GM19328 (cell line): ENCODE results near the gene BAHCC1.
"Not testable (repeated sequence)": the region's sequence is repeated elsewhere in the genome, so short reads cannot be mapped to it uniquely, and the experiment has no call there.

Experiments used
- ATAC-seq: cut with Tn5 transposase; IDR thresholded peaks from one replicate; pipeline ENCODE4 v1.9.1; 2021; ENCODE audit warnings: mild to moderate bottlenecking, moderate library complexity; ENCODE audit not compliant: unreplicated experiment

Gene BAHCC1

DNA sequence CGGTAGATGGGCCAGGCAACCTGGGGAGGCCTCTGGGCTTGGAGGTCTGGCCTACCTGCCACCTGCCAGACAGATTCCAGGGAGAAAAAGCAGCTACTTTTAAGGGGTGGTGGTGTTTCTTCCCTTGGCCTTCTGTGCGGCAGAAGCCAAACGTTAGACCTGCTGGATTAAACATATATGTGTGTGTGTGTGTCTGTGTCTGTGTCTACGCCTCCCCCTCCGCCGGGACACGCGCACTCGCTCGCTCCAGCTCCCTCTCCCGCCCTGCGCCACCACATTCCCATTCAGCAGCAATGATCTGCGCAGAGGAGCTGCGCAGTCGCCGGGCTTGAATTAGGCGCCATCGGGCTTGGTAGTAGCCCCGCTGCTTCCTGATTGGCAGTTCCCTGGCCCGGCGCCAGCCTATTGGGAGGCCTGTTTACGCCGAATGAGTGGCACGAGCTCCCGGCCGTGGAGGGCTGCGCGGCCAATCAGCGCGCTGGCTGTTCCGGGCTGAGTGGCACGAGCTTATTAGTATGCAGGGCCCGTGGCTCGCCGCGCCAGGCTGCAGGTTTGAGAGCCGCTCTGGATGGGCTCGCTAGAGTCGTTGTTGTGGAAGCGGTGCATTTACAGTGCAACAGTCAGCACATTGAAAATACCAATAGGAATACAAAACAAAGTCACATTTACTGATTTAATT is at the start of gene BAHCC1:
Gene BAHCC1 (plus strand): TSS at position 537 of the 679 bp plus-strand sequence. CDS start 4,283 bp downstream, outside the sequence.
- ATAC-seq = no peak

DNA sequence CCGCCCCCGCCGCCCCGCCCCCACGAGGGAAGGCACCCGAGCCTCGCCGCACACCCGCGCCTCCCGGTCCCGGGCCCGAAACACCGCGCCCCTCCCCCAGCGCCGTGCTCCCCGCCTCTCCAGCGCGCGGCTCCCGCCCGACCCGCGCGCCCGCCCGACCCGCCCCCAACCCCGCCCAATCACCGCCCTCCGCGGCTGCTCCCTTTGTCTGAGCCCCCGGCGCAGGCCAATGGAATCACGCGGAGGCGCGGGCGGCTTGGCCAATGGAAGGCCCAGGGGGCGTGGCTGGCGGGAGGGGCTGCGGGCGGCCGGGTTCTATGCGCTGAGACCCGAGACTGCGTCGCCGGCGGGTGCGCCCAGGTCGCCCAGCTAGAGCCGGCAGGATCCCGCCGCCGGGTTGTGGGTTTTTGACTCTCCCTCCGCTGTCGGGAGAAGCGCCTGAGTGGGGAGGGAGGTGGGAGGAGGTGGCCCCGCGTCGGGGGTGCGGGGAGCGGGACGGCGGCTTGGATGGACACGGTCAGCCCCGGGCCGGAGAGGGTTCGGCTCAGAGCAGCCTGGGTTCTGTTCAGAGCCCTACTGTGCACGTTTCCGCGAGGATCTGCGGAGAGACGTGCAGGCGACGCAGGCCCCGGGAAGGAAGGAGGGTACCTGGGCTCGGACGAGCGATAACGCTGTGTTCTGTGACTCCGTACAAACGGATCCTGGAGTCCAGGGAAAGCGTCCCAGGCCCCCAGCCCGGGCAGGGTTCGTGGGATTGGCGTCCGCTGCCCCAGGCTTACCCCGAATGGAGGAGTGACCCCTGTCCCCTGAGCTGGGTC is 49.0 kb upstream of the BAHCC1 start:
- ATAC-seq = peak; percentile 77

DNA sequence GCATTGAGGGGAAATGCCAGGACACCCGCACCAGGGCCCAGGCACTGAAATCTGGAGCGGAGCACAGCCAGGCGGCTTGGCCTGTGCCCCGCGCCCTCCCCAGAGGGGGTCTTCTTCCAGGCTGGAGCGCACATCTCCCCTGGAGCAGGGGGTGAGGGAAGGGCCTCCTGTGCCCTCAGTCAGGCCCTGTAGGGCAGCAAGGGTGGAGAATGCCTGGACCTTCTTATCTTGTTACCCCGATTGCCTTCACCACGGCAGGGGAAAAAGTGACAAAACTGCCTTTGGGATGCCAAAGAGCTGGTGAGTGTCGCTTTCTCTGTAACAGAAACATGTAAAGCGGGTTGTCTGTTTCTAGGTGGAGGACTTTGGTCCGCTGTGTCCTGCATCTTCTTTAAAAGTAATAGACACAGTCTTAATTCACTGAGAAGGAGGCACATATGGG is 48.3 kb upstream of the BAHCC1 start:
- no peak for ATAC-seq

DNA sequence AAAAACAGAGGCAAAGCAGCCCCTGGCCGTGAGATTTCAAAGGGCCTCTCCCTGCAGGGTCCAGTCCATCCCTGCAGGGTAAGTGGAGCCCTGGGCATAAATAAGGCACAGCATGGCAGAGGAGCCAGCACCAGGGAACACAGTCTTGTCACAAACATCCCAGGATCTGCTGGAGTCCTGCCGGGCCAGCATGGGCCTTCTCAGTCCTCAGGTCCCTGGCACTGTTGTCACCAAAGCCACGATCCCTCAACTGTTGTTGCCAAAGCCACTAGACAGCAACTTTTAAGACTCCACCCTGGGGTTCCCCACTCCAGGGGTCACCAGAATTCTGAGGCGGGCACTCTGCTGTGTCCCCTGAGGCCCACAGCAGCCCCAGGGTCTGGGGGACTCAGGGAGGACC is 47.8 kb upstream of the BAHCC1 start:
- ATAC-seq = no peak

DNA sequence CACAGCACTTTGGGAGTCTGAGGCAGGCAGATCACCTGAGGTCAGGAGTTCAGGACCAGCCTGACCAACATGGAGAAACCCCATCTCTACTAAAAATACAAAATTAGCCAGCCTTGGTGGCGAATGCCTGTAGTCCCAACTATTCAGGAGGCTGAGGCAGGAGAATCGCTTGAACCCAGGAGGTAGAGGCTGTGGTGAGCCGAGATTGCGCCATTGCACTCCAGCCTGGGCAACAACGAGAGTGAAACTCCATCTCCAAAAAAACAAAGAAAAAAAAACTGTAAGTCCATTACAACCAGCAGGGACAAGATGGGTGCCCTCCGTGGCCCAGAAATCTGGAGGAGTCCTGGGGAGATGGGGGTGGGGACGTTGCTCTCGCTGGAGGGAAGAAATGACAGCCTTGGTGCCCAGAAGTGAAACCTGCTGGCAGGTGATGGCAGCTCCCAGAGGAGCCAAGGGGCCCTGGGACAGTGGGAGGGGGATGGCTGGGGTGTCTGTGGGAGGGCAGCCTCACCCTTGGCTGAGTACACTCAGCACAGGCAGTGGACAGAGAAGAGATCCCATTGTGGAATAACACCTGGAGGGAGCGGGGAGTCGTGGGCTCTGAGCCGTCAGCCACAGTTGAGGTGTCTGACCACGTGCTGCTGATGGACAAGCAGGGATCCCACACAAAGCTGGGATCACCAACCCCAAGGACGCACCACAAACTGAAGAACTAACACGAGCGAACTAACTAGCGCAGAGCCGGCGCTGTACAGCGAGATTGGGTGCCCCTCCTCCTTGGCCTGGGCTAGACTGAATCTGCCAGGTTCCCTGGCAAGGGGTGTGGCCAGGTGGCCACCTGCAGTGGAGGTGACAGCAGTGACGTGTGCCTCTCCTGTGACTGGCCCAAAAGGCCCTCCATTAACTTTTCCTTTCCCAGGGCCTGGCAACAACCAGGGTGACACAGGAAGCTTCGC is 46.9 kb upstream of the BAHCC1 start:
- no peak for ATAC-seq

DNA sequence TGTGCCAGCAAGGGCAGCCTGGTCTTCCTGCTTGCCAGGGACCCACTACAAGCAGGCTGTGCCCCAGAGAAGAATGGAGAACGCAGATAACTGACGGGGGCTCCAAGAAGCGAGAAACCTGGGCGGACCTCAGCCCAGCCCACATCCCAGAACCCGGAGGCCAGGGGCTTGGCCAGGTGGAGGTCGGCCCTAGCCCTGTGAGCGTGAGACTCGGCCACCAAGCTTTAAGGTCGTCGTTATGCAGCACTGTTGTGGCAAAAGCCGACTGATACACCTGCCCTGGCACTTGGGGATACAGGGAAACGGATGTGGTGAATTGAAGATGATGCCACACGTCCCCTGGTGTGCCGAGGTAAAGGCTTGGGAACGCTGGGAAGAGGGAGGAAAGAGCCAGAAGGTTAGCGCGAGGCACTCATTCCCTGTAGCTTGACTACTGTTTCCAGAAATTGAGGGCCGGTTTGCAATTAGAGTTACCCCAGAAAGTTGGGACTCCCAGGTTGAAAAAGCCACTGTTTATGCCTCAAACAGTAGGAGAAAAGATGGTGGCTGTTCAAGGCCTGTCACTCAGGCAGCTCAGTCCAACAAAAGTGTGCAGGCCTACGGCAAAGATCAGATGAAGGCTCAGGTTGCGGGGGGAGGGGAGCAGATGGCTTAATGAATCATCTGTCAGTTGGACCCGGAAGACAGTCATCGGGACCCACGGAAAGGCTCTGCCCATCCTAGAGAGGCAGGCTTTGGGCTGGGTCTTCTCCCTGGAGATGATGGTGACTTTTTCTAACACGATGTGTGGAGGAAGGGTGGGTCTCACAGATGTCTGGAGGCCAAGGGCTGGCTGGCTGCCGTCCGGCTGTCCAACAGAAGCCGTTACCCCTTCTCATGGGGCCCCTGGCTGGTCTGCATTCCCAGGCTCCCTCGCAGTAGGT is 45.6 kb upstream of the BAHCC1 start:
- ATAC-seq = no peak

DNA sequence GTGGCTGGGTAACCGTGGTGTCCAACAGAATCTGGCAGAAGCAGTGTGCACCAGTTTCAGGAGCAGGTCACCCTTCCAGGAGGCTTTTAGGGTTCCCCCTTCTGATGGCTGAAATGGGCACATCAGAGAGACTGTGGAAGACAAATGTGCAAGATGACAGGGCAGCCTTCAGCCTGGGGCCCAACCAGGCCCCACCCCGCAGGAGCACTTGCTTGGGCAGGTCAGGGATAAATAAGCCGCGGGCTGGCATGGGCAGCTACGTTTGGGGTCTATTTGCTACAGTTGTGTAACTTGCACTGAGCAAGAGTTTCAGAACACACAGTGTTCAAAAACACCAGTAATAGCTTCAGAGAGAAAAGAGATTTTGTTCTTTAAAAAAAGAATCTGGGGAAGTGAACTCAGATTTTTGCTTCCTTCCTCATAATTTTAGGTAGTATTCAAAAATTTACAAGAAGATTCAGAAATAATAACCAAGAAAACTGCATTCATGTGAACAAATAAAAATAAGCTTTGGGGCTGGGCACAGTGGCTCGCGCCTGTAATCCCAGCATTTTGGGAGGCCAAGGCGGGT is 44.9 kb upstream of the BAHCC1 start:
- ATAC-seq = no peak

DNA sequence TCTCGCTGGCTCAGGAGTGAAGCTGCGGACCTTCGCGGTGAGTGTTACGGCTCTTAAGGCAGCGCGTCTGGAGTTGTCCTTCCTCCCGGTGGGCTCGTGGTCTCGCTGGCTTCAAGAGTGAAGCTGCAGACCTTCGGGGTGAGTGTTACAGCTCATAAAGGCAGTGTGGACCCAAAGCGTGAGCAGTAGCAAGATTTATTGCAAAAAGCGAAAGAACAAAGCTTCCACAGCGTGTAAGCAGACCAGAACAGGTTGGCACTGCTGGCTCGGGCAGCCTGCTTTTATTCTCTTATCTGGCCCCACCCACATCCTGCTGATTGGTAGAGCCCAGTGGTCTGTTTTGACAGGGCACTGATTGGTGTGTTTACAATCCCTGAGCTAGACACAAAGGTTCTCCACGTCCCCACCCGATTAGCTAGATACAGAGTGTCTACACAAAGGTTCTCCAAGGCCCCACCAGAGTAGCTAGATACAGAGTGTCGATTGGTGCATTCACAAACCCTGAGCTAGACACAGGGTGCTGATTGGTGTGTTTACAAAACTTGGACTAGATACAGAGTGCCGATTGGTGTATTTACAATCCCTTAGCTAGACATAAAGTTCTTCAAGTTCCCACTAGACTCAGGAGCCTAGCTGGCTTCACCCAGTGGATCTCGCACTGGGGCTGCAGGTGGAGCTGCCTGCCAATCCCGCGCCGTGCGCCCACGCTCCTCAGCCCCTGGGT is 43.8 kb upstream of the BAHCC1 start:
- not testable (repeated sequence) for ATAC-seq

DNA sequence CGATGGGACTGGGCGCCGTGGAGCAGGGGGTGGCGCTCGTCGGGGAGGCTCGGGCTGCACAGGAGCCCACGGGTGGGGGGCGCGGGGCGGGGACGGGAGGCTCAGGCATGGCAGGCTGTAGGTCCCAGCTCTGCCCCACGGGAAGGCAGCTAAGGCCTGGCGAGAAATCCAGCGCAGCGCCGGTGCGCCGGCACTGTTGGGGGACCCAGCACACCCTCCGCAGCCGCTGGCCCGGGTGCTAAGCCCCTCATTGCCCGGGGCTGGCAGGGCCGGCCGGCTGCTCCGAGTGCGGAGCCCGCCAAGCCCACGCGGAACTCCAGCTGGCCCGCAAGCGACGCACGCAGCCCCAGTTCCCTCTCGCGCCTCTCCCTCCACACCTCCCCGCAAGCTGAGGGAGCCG is 43.2 kb upstream of the BAHCC1 start:
- ATAC-seq = not testable (repeated sequence)

DNA sequence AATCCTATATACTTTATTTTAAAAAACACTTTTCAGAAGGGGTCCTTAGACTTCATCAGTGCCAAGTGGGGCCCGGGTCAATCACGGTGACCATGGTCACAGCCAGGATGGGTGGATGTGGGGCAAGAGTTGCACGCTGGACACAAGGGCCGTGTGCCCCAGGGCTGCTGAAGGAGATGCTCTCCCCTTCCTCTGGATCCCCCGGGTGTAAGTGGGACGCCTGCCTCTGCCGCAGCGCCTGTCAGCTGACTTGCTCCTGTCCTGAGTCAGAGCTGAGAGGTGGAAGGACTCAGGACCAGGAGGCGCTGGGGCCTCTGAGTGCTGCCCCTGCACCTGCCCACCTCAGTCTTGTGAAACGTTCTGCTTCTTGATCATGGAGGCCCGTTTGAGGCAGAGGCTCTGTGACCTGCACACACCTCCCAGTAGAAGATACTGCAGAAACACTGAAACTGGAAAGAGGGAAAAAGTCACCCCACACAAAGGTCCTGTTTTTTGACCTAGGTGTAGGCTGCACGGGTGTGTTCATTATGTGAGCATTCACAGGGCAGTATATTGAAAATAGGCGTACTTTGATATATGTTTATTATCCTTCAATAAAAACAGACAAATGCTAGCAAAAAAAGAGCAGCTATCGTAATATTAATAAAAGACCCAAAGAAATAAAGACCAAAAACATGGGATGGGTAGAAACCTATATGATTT is 40.9 kb upstream of the BAHCC1 start:
- ATAC-seq = no peak

DNA sequence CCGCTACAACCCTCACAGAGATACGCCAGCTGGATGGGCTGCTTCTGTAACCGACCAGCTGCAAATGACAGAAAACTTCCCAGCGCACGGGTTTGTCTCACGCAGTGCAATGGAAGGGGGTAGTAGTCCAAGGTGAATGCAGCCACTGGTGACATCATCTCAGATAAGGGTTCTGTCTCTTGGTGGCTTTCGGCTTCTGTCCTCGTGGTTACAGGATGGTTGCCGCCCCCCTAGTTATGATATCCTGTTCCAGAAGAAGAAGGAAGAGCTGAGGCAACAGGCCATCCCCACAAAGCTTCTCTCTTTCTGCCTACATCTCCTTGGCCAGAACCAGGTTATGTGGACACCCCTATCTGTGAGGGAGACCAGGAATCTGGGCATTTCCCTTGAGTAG is 40.3 kb upstream of the BAHCC1 start:
- no peak for ATAC-seq

DNA sequence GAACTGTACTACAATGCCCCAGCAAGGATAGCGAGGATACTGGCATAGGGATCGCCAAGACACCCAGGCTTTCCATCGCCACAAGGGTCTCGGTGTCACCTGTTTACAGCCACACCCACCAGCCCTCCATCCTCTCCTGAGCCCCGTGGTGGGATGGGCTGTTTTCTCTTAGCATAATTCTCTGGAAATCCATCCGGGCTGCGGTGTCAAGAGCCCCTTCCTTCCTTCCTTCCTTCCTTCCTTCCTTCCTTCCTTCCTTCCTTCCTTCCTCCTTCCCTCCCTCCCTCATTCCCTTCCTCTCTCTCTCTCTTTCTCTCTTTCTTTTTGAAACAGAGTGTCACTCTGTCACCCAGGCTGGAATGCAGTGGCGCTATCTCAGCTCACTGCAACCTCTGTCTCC is 36.0 kb upstream of the BAHCC1 start:
- ATAC-seq = no peak

DNA sequence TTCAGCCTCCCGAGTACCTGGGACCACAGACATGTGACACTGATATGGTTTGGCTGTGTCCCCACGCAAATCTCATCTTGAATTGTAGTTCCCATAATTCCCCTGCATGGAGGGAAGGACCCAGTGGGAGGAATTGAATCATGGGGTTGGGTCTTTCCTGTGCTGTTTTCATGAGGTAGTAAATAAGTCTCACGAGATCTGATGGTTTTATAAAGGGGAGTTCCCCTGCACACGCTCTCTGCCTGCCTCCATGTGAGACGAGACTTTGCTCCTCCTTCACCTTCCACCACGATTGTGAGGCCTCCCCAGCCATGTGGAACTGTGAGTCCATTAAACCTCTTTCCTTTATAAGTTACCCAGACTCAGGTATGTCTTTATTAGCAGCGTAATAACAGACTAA is 33.3 kb upstream of the BAHCC1 start:
- ATAC-seq = not testable (repeated sequence)

DNA sequence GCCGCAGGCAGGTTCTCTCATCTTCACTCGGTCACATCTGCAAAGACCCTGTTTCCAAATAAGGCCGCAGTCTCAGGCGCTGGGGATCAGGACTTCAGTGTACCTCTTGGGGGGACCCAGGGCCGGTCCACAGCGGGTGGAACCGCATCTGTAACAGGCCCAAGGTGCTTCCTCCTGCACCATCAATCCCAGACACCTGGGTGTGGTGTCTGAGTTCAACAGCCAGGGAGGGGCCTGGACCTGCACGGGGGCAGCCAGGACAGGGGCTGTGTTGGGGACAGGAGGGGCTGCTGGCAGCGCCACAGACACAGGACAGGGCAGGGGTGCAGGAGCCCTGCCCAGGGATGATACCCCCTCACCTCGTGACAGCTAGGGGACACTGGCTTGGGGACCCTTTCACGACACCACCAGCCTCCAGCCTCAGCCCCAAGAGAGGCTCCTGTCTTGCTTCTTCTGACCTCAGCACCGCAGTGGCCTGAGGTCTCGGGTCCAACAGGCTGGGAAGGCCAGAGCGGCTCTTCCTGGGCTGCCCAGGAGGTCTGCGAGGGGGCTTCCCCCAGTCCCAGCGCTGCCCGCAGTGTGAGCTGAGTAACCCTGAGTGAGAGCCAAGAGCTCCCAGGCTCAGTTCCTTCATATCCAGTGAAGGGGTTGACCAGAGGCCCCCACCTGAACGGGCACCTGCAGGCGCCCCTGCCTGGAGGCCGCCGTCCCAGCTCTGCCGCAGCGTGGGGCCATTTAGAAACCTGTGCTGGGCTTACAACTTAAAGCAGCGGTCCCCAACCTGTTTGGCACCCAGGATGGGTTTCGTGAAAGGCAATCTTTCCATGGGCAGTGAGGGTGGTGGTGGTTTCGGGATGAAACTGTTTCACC is 30.7 kb upstream of the BAHCC1 start:
- no peak for ATAC-seq

DNA sequence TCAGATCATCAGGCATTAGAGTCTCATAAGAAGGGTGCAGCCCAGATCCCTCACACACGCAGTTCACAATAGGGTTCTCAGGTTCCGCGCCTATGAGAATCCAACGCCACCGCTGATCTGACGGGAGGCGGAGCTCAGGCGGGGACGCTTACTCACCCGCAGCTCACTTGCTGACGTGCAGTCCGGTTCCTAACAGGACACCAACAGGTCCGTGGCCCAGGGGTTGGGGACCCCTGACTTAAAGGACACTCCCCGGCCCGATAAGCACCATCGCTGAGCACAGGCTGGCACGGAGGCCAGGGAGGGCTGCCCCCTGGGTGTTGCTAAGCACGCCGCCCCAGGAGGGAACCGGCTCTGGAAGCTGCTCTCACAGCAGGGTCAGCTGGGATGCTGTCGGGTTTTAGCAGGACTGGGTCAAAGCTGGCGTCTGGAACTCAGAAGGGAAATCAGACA is 30.1 kb upstream of the BAHCC1 start:
- ATAC-seq = no peak

DNA sequence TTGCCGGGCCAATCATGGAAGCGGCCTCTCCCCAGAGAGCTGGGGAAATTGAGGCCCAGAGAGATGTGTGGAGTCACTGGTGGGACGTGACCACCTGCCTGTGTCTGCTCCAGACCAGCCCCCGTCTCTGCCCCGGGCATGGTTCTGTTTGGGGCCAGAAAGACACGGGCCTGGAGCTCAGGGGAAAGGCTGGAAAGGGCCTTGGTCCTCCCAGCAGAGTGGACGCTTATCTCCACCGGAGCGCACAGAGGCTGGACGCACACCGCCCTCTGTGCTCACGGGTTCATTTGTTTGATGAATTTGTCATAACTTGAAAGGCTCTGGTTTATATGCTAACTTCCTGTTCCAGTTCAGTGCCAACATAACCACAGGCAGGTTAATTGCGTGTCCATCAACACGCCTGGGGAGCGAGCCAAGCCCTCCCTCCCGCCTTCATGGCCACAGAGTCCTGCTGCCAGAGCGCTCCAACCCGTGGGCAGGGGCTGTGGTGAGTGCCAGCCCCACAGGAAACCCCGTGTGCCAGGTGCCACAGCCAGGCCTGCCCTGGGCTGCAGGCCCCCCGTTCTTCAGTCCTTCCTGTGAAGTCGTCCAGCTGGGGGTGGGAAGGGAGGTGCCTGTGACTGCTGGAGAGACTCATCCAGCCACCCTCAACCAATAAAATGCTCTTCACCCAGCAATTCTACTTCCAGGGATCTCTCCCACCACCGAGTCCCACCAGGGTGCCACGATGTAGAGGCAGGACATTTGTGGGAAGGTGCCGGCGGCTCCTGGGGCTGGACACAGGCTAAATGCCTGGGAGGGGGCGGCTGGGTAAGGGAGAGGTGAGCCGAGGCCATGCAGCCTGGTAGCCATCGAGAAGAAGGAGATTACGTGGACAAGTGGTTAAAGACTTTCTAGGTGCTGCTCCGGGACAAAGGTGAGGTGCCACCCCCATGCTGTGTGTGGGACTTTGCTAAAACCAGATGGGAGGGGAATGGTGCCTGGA is 29.4 kb upstream of the BAHCC1 start:
- ATAC-seq = no peak
